PC-9 (cell line): ENCODE data around the gene PPM1B. TPM values are rescaled to one million over a fixed set of nuclear protein-coding genes. Genes with fewer than 3 reads are reported as not detected.

Experiments used
- BruUV-seq: library from RNA; stranded (reverse); fragments of 400-500 nt; replicated peaks from 2 replicates; lab custom pipeline; 2021; lab: Mats Ljungman, UMichigan
- CTCF ChIA-PET: fragments of 300-600 bp; sonication (Branson Sonifier 250); formaldehyde crosslinking; loops from one replicate; lab custom pipeline; 2022; ENCODE audit warnings: antibody characterized with exemption; lab: Charles Lee
- POLR2A ChIA-PET: fragments of 300-600 bp; sonication (Branson Sonifier 250); formaldehyde crosslinking; loops from one replicate; lab custom pipeline; 2022; ENCODE audit warnings: antibody characterized with exemption; ENCODE audit not compliant: unreplicated experiment; lab: Charles Lee
- DNase-seq, 2 experiments: peaks; one replicate each; pipeline versions ENCODE4 v3.0.0 to v3.0.0-alpha.2; 2015 to 2022; ENCODE audit warnings: mixed read lengths in 1 of 2
- H2AFZ ChIP-seq: fragments of 200-600 bp; sonication (generic); 2 replicates; pipeline ENCODE4 v1.8.1; 2017; ENCODE audit warnings: antibody characterized with exemption
- H3F3A ChIP-seq: fragments of 200-600 bp; sonication (generic); 2 replicates; pipeline ENCODE4 v1.8.1; 2017; ENCODE audit warnings: antibody characterized with exemption, mild to moderate bottlenecking, low read depth; ENCODE audit not compliant: insufficient read depth
- H3K27ac ChIP-seq: fragments of 200-600 bp; sonication (generic); 2 replicates; pipeline ENCODE4 v1.6.1; 2016; ENCODE audit warnings: mixed run types
- H3K27me3 ChIP-seq: fragments of 200-600 bp; sonication (generic); 2 replicates; pipeline ENCODE4 v1.6.1; 2016; ENCODE audit warnings: low read depth, mixed run types; ENCODE audit not compliant: insufficient read depth
- H3K36me3 ChIP-seq: fragments of 200-600 bp; sonication (generic); 2 replicates; pipeline ENCODE4 v1.6.1; 2016; ENCODE audit warnings: low read depth, mixed run types
- H3K4me1 ChIP-seq: fragments of 200-600 bp; sonication (generic); replicated peaks from 2 replicates; pipeline ENCODE4 v1.6.1; 2016; ENCODE audit warnings: mixed run types; ENCODE audit not compliant: insufficient read depth
- H3K4me2 ChIP-seq: fragments of 200-600 bp; sonication (generic); 2 replicates; pipeline ENCODE4 v1.6.1; 2017; ENCODE audit warnings: mixed run types
- H3K4me3 ChIP-seq: fragments of 200-600 bp; sonication (generic); 2 replicates; pipeline ENCODE4 v1.6.1; 2016; ENCODE audit warnings: mixed run types
- H3K79me2 ChIP-seq: fragments of 200-600 bp; sonication (generic); 2 replicates; pipeline ENCODE4 v1.6.1; 2017; ENCODE audit warnings: low read depth, mixed run types
- H3K9me2 ChIP-seq: fragments of 200-600 bp; sonication (generic); 2 replicates; pipeline ENCODE4 v1.8.1; 2017; ENCODE audit warnings: mild to moderate bottlenecking; ENCODE audit not compliant: insufficient read depth
- H3K9me3 ChIP-seq: fragments of 200-600 bp; sonication (generic); 2 replicates; pipeline ENCODE4 v1.8.1; 2016; ENCODE audit warnings: low read depth; ENCODE audit not compliant: insufficient read depth
- H4K20me1 ChIP-seq: fragments of 200-600 bp; sonication (generic); 2 replicates; pipeline ENCODE4 v1.8.1; 2017; ENCODE audit not compliant: insufficient read depth
- EZH2 ChIP-seq: fragments of 200-600 bp; sonication (generic); IDR thresholded peaks from 2 replicates; pipeline ENCODE4 v1.8.0; 2017; ENCODE audit warnings: antibody characterized with exemption, low read depth
- intact Hi-C: fragments of 100-400 bp; cut with micrococcal nuclease; formaldehyde crosslinking; loops from one replicate; pipeline ENCODE4 v1.10.0; 2022; ENCODE audit not compliant: unreplicated experiment
- total RNA-seq: library from RNA; stranded (reverse); gene quantifications from 2 replicates; pipeline ENCODE4 v1.2.3, GENCODE V29; 2021
- TF ChIP-seq, protein P1 (sequence below): fragments of 200-600 bp; sonication (generic); conservative IDR thresholded peaks from 2 replicates; pipeline ENCODE4 v1.6.1; 2017; ENCODE audit warnings: mixed run types, antibody characterized with exemption, mild to moderate bottlenecking, moderate library complexity

The PPM1B gene
- total RNA-seq, 1 experiment from 2014 or later: 45.0 TPM

DNA sequence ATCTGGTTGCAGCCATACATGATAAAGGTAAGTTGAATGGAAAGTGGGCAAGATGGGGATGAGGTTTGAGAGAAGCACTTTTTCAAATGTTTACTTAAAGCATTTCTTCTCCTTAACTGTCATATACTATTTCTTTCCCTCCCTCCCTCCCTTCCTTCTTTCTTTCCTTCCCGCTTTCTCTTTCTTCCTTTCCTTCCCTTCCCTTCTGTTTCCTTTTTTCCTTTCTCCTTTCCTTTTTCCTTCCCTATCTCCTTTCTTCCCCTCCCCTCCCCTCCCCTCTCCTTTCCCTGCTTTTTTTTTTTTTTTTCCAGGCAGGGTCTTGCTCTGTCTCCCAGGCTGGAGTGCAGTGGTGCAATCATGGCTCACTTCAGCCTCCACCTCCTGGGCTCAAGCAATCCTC, 112.2 kb downstream of the PPM1B start:
- CTCF ChIA-PET: no interaction called here
- no peaks in the 10 kb centered on the region for H3K4me1 ChIP-seq
- no peaks in the 10 kb centered on the region for H3F3A ChIP-seq
- H4K20me1 ChIP-seq: no peaks in the 10 kb centered on the region
- H3K4me2 ChIP-seq: no peak overlapping the region
- POLR2A ChIA-PET: no interaction called here
- H3K27me3 ChIP-seq: no peaks in the 10 kb centered on the region
- no peak overlapping the region for H2AFZ ChIP-seq
- TF ChIP-seq, protein P1, sequence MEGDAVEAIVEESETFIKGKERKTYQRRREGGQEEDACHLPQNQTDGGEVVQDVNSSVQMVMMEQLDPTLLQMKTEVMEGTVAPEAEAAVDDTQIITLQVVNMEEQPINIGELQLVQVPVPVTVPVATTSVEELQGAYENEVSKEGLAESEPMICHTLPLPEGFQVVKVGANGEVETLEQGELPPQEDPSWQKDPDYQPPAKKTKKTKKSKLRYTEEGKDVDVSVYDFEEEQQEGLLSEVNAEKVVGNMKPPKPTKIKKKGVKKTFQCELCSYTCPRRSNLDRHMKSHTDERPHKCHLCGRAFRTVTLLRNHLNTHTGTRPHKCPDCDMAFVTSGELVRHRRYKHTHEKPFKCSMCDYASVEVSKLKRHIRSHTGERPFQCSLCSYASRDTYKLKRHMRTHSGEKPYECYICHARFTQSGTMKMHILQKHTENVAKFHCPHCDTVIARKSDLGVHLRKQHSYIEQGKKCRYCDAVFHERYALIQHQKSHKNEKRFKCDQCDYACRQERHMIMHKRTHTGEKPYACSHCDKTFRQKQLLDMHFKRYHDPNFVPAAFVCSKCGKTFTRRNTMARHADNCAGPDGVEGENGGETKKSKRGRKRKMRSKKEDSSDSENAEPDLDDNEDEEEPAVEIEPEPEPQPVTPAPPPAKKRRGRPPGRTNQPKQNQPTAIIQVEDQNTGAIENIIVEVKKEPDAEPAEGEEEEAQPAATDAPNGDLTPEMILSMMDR: no peak
- no peak for TF ChIP-seq EZH2
- H3K27ac ChIP-seq: no peak overlapping the region
- no peaks in the 10 kb centered on the region for H3K9me3 ChIP-seq
- DNase-seq: no peak
- no peak overlapping the region for H3K4me3 ChIP-seq
- H3K36me3 ChIP-seq: no peaks in the 10 kb centered on the region
- no peaks in the 10 kb centered on the region for H3K79me2 ChIP-seq
- no peaks in the 10 kb centered on the region for H3K9me2 ChIP-seq
- intact Hi-C loops: no loop called here
- no TSS peak for BruUV-seq

Other genes starting within 250 kb of the PPM1B start
- 133 and 149 TPM in 2 replicates for gene LRPPRC, start 172.9 kb upstream of the PPM1B start, total RNA-seq
- gene SLC3A1, start 106.6 kb downstream of the PPM1B start, total RNA-seq: 0.28 TPM in 1 of 2 replicates, not detected in the other
- 34.2 and 42.2 TPM in 2 replicates for gene PREPL, start 192.6 kb downstream of the PPM1B start, total RNA-seq
- 11.7 and 17.9 TPM in 2 replicates for gene CAMKMT, start 193.1 kb downstream of the PPM1B start, total RNA-seq